Omental fat pad (tissue), 4 donors: Measurements from ENCODE around the gene ACSL6. TPM values are rescaled to one million over a fixed set of nuclear protein-coding genes. Genes with fewer than 3 reads are reported as not detected.

ENCODE experiments used
- ATAC-seq: fragments of 150-250 bp; one replicate; pipeline ENCODE4 v1.9.1; 2016; ENCODE audit warnings: mild to moderate bottlenecking, moderate library complexity; ENCODE audit not compliant: low FRiP score
- DNase-seq: peaks from one replicate; pipeline ENCODE4 v3.0.0-alpha.2; 2019; ENCODE audit warnings: low spot score
- total RNA-seq, 4 donors: library from RNA; depleted of rRNA; stranded (reverse); fragments of >200 nt; gene quantifications; one replicate each; pipeline ENCODE4 v1.1.0, GENCODE V29; 2016
- TF ChIP-seq, protein P1 (sequence below), 3 donors: fragments of 450-650 bp; IDR thresholded peaks; one replicate each; pipeline ENCODE4 v1.5.1; 2016 to 2017; ENCODE audit warnings: antibody characterized with exemption in 3 of 3, mild to moderate bottlenecking in 3 of 3, moderate library complexity in 2 of 3

Gene ACSL6
- total RNA-seq, 4 donors from 2014 or later, result 0.75 to 1.4 (median 1.0) TPM; not detected in 1

DNA sequence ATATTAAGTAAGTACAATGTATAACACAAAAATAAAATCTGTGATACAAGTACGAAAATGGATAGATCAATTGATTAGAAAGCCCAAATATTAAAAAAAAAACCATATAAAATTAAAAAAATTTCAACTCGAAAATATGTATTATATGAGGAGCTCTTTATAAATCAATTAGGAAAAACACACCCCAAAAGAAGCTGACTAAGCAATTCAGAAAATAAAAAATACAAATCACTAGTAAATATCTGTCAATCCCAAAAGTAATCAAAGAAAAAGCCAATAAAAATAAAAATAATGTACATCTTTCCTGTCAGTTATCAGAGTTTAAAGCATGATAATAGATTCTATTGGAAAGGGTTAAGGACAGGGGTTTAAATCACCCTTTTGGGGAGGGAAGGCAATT is 10.2 kb upstream of the ACSL6 start:
- TF ChIP-seq, protein P1, sequence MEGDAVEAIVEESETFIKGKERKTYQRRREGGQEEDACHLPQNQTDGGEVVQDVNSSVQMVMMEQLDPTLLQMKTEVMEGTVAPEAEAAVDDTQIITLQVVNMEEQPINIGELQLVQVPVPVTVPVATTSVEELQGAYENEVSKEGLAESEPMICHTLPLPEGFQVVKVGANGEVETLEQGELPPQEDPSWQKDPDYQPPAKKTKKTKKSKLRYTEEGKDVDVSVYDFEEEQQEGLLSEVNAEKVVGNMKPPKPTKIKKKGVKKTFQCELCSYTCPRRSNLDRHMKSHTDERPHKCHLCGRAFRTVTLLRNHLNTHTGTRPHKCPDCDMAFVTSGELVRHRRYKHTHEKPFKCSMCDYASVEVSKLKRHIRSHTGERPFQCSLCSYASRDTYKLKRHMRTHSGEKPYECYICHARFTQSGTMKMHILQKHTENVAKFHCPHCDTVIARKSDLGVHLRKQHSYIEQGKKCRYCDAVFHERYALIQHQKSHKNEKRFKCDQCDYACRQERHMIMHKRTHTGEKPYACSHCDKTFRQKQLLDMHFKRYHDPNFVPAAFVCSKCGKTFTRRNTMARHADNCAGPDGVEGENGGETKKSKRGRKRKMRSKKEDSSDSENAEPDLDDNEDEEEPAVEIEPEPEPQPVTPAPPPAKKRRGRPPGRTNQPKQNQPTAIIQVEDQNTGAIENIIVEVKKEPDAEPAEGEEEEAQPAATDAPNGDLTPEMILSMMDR (IDR thresholded peaks at IDR 0.05), result no peak
- DNase-seq (no peak), ATAC-seq (no peak)

DNA sequence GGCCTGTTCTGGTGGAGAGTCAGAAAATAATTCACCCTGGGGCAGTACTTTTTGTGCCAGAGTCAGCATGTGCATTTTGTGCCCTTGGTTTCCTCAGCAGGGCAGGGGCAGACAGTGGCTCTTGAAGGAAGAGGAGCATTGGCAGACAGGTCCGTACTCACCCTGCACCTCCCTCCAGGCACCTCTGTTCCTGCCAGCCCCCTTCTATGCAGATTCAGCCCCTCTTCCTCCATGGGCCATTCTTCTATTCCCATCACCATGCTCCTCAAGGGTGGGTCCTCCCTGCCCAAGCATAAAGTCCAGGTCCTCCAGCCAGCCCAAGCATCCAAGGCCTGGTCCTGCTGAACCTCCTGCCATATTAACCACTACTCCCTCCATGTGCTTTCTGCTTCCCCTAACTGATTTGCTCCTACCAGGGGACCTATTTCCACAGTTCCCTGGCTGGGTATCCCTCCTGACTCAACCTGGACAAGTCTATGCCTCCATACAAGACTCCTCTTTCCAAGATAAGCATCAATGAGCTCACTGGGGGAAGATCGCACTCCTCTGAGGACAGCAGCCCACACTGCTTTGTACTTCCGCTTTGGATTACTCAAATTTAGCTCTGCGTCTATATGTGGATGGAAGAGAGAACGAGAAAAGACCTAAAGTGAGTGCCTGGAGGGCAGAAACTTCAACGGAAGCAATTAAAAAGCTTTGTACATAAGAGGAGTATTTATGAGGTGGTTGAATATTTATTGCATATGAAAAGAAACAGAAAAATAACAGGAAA is 9.3 kb upstream of the ACSL6 start:
- ATAC-seq (no peak), DNase-seq (no peak)
- TF ChIP-seq, protein P1 (IDR thresholded peaks at IDR 0.05), result no peak

DNA sequence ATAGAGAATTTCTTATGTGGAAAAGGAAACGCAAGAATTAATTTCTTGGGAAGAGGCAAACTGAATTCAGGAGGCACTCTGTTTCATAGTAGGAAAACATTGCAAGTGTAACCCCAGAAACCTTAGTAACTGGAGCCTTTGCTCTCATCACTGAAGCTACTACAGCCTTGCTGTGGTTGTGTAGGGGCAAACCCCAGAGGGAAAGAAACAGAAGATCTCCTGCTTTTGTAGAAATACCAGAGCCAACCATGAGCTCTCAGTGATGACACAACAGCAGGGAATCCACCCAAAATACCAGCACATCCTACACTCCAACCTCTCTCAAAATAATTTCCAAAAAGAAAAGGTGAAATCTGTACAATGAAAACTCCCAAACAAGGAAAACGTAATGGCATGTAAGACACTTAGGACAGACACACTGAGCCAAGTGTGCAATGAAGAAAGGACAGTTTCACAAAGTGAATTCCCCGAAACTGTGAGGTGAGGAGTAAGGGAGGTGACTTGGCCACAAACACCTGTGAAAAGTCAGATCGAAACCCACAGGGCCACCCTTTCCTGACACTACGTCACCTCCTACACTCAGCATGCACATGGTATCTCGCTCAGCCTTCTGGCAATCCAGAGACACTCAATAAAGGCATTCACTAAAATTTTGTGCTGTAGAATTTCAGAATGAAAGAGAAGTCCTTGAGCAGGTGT is 8.5 kb upstream of the ACSL6 start:
- ATAC-seq (no peak), DNase-seq (no peak)
- TF ChIP-seq, protein P1 (IDR thresholded peaks at IDR 0.05), result no peak

- ATAC-seq (no peak), DNase-seq (no peak)
- TF ChIP-seq, protein P1 (IDR thresholded peaks at IDR 0.05), result no peak
Observed at GRCh38 chr5:132019337-132019736, 7.9 kb upstream of the ACSL6 start.

- no peak for DNase-seq
- ATAC-seq, result no peak
- TF ChIP-seq, protein P1 (IDR thresholded peaks at IDR 0.05), result no peak
Observed at GRCh38 chr5:132017738-132018625, 6.5 kb upstream of the ACSL6 start.

GRCh38 chr5:132017316-132017715 is 5.9 kb upstream of the ACSL6 start:
- no peak for ATAC-seq
- TF ChIP-seq, protein P1 (IDR thresholded peaks at IDR 0.05), result no peak
- no peak for DNase-seq
